PFSK-1 (cell line): ENCODE results near the gene GRK1.

ENCODE experiments used
- POLR2AphosphoS5 ChIP-seq: IDR thresholded peaks from 2 replicates; pipeline ENCODE4 v1.6.1; 2012; ENCODE audit warnings: low read depth, mild to moderate bottlenecking, control low read depth, low read length, moderate library complexity
- REST ChIP-seq, 2 experiments: IDR thresholded peaks; 2 replicates each; pipeline versions ENCODE4 v1.6.1 to v1.8.0; 2011 to 2012; ENCODE audit warnings: low read depth in 2 of 2, low read length in 2 of 2, control low read depth in 1 of 2, inconsistent platforms in 1 of 2, mild to moderate bottlenecking in 1 of 2, moderate library complexity in 1 of 2; ENCODE audit not compliant: insufficient read depth in 1 of 2
- SIN3A ChIP-seq: IDR thresholded peaks from 2 replicates; pipeline ENCODE4 v1.6.1; 2012; ENCODE audit warnings: mild to moderate bottlenecking, low read length, moderate library complexity, borderline replicate concordance; ENCODE audit not compliant: insufficient read depth
- TAF1 ChIP-seq: IDR thresholded peaks from 2 replicates; pipeline ENCODE4 v1.6.1; 2012; ENCODE audit warnings: low read length, control low read depth, borderline replicate concordance; ENCODE audit not compliant: insufficient read depth

- TF ChIP-seq REST (IDR thresholded peaks at IDR 0.05; ENCODE audit: insufficient read depth in 1 of 2, low read depth in 2 of 2, low read length in 2 of 2) (no peak), TAF1 (no peak), POLR2AphosphoS5 (no peak), SIN3A (no peak)
These were observed 17.8 kb upstream of the GRK1 start for GRCh38 chr13:113649212-113649611.
